GM12878 (cell line): ENCODE results near the gene CHN2. TPM values are rescaled to one million over a fixed set of nuclear protein-coding genes. Genes with fewer than 3 reads are reported as not detected.

Experiments
- ATF7 ChIP-seq: fragments of 450-650 bp; IDR thresholded peaks from 2 replicates; pipeline ENCODE4 v1.6.1; 2016; ENCODE audit warnings: low read depth, mild to moderate bottlenecking
- CEBPZ ChIP-seq: fragments of 150-350 bp; IDR thresholded peaks from 2 replicates; pipeline ENCODE4 v1.6.1; 2016; ENCODE audit warnings: low read depth, low read length
- EED ChIP-seq: sonication (generic); IDR thresholded peaks from 2 replicates; pipeline ENCODE4 v1.6.1; 2016; ENCODE audit warnings: antibody characterized with exemption, low read depth
- JUND ChIP-seq: IDR thresholded peaks from 2 replicates; pipeline ENCODE4 v1.6.1; 2012; ENCODE audit warnings: low read depth, mild to moderate bottlenecking, low read length, improper control_type of control experiment, moderate library complexity
- NBN ChIP-seq: fragments of 450-650 bp; IDR thresholded peaks from 2 replicates; pipeline ENCODE4 v1.6.1; 2016
- NFXL1 ChIP-seq: fragments of 450-650 bp; IDR thresholded peaks from 2 replicates; pipeline ENCODE4 v1.6.1; 2017; ENCODE audit warnings: antibody characterized with exemption, mild to moderate bottlenecking, borderline replicate concordance
- NFYB ChIP-seq: IDR thresholded peaks from 2 replicates; pipeline ENCODE4 v1.6.1; 2011; ENCODE audit warnings: low read depth, mild to moderate bottlenecking, low read length, improper control_type of control experiment, moderate library complexity; ENCODE audit not compliant: insufficient read depth
- REST ChIP-seq: IDR thresholded peaks from 2 replicates; pipeline ENCODE4 v1.6.1; 2012; ENCODE audit warnings: mild to moderate bottlenecking, low read depth, low read length
- ZNF384 ChIP-seq: IDR thresholded peaks from 2 replicates; pipeline ENCODE4 v1.6.1; 2012; ENCODE audit warnings: low read depth, mild to moderate bottlenecking, low read length, improper control_type of control experiment, borderline replicate concordance
- polyA plus RNA-seq, 11 experiments: library from polyadenylated mRNA; depleted of rRNA in 4 of 11; unstranded in 6 of 11; stranded (reverse) in 5 of 11; fragments of >200 nt; fragmentation: Nextera tagmentation in 4 of 11; fragmentation: Illumina TruSeq in 1 of 11; extraction: Ambion mirVana in 4 of 11; extraction: Trizol in 1 of 11; gene quantifications; 1 replicate in 1 of 11; 2 replicates in 10 of 11; pipeline versions ENCODE4 v1.2.1 to v1.2.3, GENCODE V29; 2011 to 2016; ENCODE audit warnings: inconsistent platforms in 2 of 11, missing spikeins in 2 of 11, low read depth in 1 of 11
- total RNA-seq, 4 experiments: library from RNA; depleted of rRNA in 3 of 4; stranded (reverse); fragments of >200 nt in 3 of 4; fragmentation: Illumina TruSeq in 1 of 4; extraction: Trizol in 1 of 4; gene quantifications; 2 replicates each; pipeline versions ENCODE4 v1.2.1 to v1.2.3, GENCODE V29; 2013 to 2021

The CHN2 gene
- total and polyA plus RNA-seq, 10 of the 15 experiments (the other 5 are each of a cell fraction or from before 2014, with no cell fraction given): 0.11 to 3.8 (median 0.37) TPM; not detected in 2

- TF ChIP-seq REST: no peak
- no peak for TF ChIP-seq NFYB
- no peak for TF ChIP-seq ZNF384
- no peak for TF ChIP-seq NBN
- no peak for TF ChIP-seq NFXL1
- no peak for TF ChIP-seq CEBPZ
- no peak for TF ChIP-seq JUND
- TF ChIP-seq EED: no peak
- TF ChIP-seq ATF7: no peak
Observed at GRCh38 chr7:29300649-29301048, 106.1 kb downstream of the CHN2 start (continued).
